GM19238 (cell line): ENCODE data around the gene GPATCH3.
"Not testable (repeated sequence)": the region's sequence is repeated elsewhere in the genome, so short reads cannot be mapped to it uniquely, and the experiment has no call there.

Experiments used
- DNase-seq: peaks from one replicate; pipeline ENCODE4 v3.0.0; 2011; ENCODE audit warnings: low spot score; ENCODE audit not compliant: insufficient read length

GPATCH3 gene

GRCh38 chr1:26900001-26900814 lies at the start of gene GPATCH3:
Gene GPATCH3, minus strand, starts transcription at chr1:26900467. Its CDS starts 25 bp downstream, at chr1:26900442.
- DNase-seq: peak; percentile 83

DNA sequence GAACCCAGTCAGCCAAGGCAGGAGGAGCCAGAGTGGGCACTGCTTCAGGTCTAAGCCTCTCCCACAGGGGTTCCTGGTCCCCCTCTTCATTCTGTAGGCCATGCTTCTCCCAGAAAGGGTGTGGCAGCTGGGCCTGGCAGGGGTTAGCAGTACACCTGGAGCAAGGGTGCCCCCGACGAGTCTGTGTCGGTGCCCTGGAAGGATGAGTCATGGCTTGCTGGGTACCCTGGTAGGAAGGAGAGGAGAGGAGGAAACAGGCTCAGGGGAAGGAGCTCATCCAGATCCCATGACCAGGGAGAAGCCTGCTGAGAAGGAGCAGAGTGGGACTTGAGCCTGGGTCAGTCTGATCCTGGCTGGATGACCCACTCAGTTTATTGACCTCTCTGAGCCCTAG lies 49.7 kb upstream of the GPATCH3 start:
- DNase-seq: no peak

- DNase-seq: no peak
Observed at GRCh38 chr1:26949266-26949925, 49.1 kb upstream of the GPATCH3 start.

GRCh38 chr1:26948725-26949057 lies 48.4 kb upstream of the GPATCH3 start:
- DNase-seq: not testable (repeated sequence)

- DNase-seq: no peak
Observed at GRCh38 chr1:26946270-26946669, 46.0 kb upstream of the GPATCH3 start.

- no peak for DNase-seq
Observed at GRCh38 chr1:26945728-26946127, 45.5 kb upstream of the GPATCH3 start.

DNA sequence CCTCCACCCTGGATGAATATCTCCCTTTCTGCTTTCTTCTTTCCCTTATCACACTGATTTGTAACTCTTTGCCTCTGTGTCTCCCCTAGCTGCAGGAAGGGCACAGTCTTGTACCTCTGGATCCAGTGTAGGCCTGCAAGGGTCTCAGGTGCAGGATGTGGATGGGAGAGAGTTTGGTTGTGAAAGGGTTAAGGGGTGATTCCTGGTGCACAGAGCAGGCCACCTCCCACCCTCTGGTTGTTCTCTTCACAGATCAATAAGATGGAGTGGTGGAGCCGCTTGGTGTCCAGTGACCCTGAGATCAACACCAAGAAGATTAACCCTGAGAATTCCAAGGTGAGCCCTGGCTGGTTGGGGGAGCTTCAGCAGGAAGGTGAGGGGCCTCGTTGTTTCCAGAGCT lies 44.9 kb upstream of the GPATCH3 start:
- no peak for DNase-seq

GRCh38 chr1:26942656-26943055 lies 42.4 kb upstream of the GPATCH3 start:
- no peak for DNase-seq

DNA sequence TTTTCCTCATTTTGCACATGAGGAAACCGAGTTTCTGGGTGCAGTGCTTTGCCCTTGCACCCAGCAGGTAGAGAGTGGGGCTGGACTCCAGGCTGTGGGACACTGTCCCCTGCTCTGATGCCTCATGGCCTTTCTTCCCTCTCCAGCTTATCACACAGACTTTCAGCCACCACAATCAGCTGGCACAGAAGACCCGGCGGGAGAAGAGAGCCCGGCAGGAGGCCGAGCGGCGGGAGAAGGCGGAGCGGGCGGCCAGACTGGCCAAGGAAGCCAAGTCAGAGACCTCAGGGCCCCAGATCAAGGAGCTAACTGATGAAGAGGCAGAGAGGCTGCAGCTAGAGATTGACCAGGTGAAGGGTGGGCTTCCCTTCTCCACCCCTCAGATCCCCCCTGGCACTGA lies 41.0 kb upstream of the GPATCH3 start:
- DNase-seq: no peak

GRCh38 chr1:26938659-26939025 lies 38.4 kb upstream of the GPATCH3 start:
- no peak for DNase-seq

- no peak for DNase-seq
Observed at GRCh38 chr1:26938004-26938658, 37.9 kb upstream of the GPATCH3 start.

GRCh38 chr1:26936823-26937222 lies 36.6 kb upstream of the GPATCH3 start:
- DNase-seq: no peak

DNA sequence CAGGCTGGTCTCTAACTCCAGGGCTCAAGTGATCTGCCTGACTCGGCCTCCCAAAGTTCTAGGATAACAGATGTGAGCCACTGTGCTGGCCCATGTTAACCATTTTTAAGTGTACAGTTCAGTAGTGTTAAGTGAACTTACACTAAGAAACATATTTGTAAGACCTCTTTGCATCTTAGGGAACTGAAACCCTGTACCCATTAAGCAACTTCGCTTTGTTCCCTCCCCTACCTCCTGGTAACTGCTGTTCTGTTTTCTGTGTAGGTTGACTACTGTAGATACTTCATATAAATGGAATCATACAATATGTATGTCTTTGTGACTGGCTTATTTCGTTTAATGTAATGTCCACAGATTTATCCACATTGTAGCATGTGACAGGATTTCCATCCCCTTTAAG lies 32.3 kb upstream of the GPATCH3 start:
- DNase-seq: peak; percentile 37

GRCh38 chr1:26923711-26924110 lies 23.4 kb upstream of the GPATCH3 start:
- DNase-seq: no peak

DNA sequence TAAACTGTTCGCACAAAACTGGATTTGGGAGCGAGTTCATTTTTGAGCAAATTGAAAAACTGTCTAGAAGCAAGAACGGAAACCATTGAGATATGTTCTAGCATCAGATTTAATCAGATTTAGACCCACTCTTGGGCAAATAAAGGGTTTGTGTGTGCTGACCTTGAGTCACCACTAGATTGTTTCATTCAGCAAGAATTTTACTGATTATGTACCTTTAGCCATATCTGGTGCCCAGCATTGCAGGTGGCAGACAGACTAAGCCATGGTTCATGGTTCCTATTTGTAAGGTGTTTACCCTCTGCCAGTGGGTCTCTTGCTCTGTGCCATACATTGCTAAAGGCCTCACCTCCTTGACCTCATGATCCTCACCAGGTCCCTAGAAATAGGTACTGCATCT lies 22.6 kb upstream of the GPATCH3 start:
- no peak for DNase-seq

DNA sequence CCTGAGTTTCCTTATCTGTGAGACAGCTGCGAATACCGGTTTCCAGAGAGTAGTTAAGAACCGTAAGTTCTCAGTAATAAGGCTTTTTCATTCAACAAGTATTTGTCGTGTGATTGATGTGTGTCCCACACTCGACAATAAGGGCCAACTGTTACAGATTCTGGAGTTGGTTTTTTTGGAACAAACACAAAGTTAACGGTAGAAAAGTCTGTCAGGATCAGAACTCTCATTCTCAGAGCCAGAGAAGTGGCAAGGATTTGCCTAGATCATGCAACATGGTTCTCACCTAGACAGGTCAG lies 22.1 kb upstream of the GPATCH3 start:
- DNase-seq: no peak

- DNase-seq: peak; percentile 95
Observed at GRCh38 chr1:26921540-26922430, 21.5 kb upstream of the GPATCH3 start, which contains the start of gene NUDC. Gene NUDC, plus strand, starts transcription at chr1:26921743. Its CDS starts 106 bp downstream, at chr1:26921849.

GRCh38 chr1:26921126-26921539 lies 20.9 kb upstream of the GPATCH3 start:
- DNase-seq: no peak

- DNase-seq: no peak
Observed at GRCh38 chr1:26915204-26915842, 15.1 kb upstream of the GPATCH3 start.

DNA sequence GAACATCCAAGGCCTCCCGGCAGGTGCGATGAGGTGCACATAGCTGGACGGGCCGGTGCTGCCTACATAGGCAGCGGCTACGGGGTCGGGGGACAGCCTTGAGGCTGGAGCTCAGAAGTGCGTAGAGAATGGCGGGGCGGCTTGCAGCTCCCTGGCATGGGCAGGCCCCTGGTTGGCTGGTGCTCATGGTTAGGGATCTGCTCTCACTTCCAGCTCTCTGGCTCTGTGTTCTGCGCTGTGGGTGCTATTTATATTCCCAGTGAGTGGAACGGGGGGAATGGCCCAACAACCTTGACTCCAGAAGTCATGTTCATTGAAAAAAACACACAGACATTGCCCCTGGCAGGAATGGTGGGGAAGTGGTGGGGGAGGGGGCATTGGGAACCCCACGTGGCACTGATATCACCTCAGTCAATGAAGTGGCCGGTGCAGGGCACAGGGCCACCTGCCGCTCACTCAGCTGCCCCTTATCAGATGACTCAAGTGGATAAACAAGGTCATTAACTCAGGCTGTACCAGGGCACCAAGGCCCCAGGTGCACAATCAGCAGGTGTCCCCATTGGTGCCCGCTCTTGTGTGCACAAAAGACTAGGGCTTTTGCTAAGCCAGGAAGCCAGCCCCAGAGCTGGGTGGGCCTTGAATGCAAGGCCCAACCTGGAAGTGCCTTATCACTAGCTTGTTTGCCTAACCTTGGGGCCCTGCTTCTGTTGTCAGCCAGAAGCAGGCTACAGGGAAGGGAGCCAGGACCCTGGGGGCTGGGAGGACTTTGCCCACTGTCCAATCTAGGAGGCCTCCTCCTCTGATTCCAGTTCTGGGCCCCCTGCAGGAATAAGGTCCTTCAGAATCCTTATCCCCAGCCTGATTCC lies 13.7 kb upstream of the GPATCH3 start, which contains the start of gene NR0B2:
TSS of gene NR0B2 (minus strand) at position 222 of the 866 bp plus-strand sequence. CDS start at position 187, 35 bp downstream.
- DNase-seq: no peak
